Adrenal gland (tissue), 12 donors: ENCODE data around the gene BCL11B. TPM values are rescaled to one million over a fixed set of nuclear protein-coding genes. Genes with fewer than 3 reads are reported as not detected.

Source experiments
- DNase-seq, 7 donors: peaks; one replicate each; pipeline ENCODE4 v3.0.0-alpha.2; 2019 to 2020
- H3K27ac ChIP-seq, 5 donors: fragments of 200-600 bp; sonication (generic) in 4 of 5; 1 replicate in 3 of 5; 2 replicates in 2 of 5; pipeline versions ENCODE4 v1.5.1 to v1.8.0; 2016 to 2020; ENCODE audit warnings: mild to moderate bottlenecking in 1 of 5
- H3K27me3 ChIP-seq: fragments of 200-600 bp; 2 replicates; pipeline ENCODE4 v1.8.0; 2021
- H3K36me3 ChIP-seq, 2 donors: fragments of 200-600 bp; replicated peaks in 1 of 2; 1 replicate in 1 of 2; 2 replicates in 1 of 2; pipeline versions ENCODE4 v1.5.1 to v1.8.0; 2018 to 2022
- H3K4me1 ChIP-seq, 2 donors: fragments of 200-600 bp; replicated peaks in 1 of 2; 1 replicate in 1 of 2; 2 replicates in 1 of 2; pipeline versions ENCODE4 v1.5.1 to v1.8.0; 2018 to 2021
- H3K4me3 ChIP-seq, 4 donors: fragments of 200-600 bp; sonication (generic) in 3 of 4; one replicate each; pipeline ENCODE4 v1.5.1; 2016 to 2018
- H3K9me3 ChIP-seq, 3 donors: fragments of 200-600 bp; sonication (generic) in 1 of 3; replicated peaks in 1 of 3; 1 replicate in 2 of 3; 2 replicates in 1 of 3; pipeline versions ENCODE4 v1.5.1 to v1.8.0; 2016 to 2021
- CTCF ChIP-seq, 6 experiments: fragments of 450-650 bp in 4 of 6; fragments of 200-600 bp in 2 of 6; sonication (generic) in 1 of 6; IDR thresholded peaks; 1 replicate in 5 of 6; 2 replicates in 1 of 6; pipeline versions ENCODE4 v1.5.1 to v1.8.0; 2016 to 2021; ENCODE audit warnings: antibody characterized with exemption in 6 of 6, mild to moderate bottlenecking in 2 of 6, moderate library complexity in 1 of 6
- POLR2A ChIP-seq, 2 donors: fragments of 450-650 bp; IDR thresholded peaks; one replicate each; pipeline ENCODE4 v1.6.1; 2017; ENCODE audit warnings: antibody characterized with exemption in 2 of 2, mild to moderate bottlenecking in 2 of 2, moderate library complexity in 1 of 2
- WGBS, 4 donors: extraction: QIAGEN DNeasy Blood & Tissue Kit in 2 of 4; methylation state at CpG; one replicate each; pipeline versions ENCODE4 v1.1.5 to v1.1.7; 2013 to 2017; 5-methylcytosine and 5-hydroxymethylcytosine counted together
- intact Hi-C, 2 donors: fragments of 100-400 bp; cut with DNase I; formaldehyde crosslinking; loops; one replicate each; pipeline versions ENCODE4 v1.14.1 to v1.15.0; 2022 to 2023
- polyA plus RNA-seq, 3 donors: library from polyadenylated mRNA; stranded (reverse); fragments of 200-250 nt in 2 of 3; fragments of 350-450 nt in 1 of 3; fragmentation: Illumina TruSeq in 1 of 3; extraction: RNeasy Lipid Tissue Mini Kit (QIAGEN cat#74804) in 1 of 3; gene quantifications; one replicate each; pipeline ENCODE4 v1.2.3, GENCODE V29; 2013 to 2014
- total RNA-seq, 9 donors: library from RNA; depleted of rRNA in 4 of 9; stranded (reverse); fragments of >200 nt in 4 of 9; fragments of 120-200 nt in 1 of 9; fragmentation: NEBNext Ultra II Directional in 1 of 9; extraction: Animal tissue kit (Norgen Biotek cat#: 25700) in 1 of 9; gene quantifications; one replicate each; pipeline versions ENCODE4 v1.1.0 to v1.2.4, GENCODE V29; 2013 to 2023
- donor health status: healthy with polysubstance abuse.
- donor health status: Bipolar disorder and iron deficiency.
- donor health status: DM: yes; HTN: yes; CAD: no.
- donor health status: DM: no; HTN: no; CAD: no.
- donor health status: DM: no; HTN: no; CAD: no.
- donor health status: DM: yes; HTN: yes; CAD: no.

The BCL11B gene
- total and polyA plus RNA-seq, 12 donors = 0.24 to 3.2 (median 0.54) TPM

GRCh38 chr14:99206090-99206489, 65.9 kb downstream of the BCL11B start:
- no peaks in the 10 kb centered on the region for H3K36me3 ChIP-seq
- H3K27ac ChIP-seq = no peak overlapping the region
- no peak for TF ChIP-seq POLR2A (IDR thresholded peaks at IDR 0.05)
- TF ChIP-seq CTCF (IDR thresholded peaks at IDR 0.05) = no peak
- no peaks in the 10 kb centered on the region for H3K27me3 ChIP-seq
- intact Hi-C loops = no loop called here
- H3K9me3 ChIP-seq = no peaks in the 10 kb centered on the region
- no peaks in the 10 kb centered on the region for H3K4me1 ChIP-seq
- WGBS, 4 donors = 87 to 94% (median 91%) methylated on average over 4 of the region's 4 CpGs
- no peak overlapping the region for H3K4me3 ChIP-seq
- DNase-seq = no peak

- Histone ChIP-seq H3K27me3 (no peaks in the 10 kb centered on the region), H3K4me1 (no peaks in the 10 kb centered on the region), H3K36me3 (no peaks in the 10 kb centered on the region), H3K4me3 (no peak overlapping the region), H3K9me3 (no peaks in the 10 kb centered on the region), H3K27ac (no peak overlapping the region)
- DNase-seq = no peak
- WGBS, 4 donors = 82 to 92% (median 87%) methylated on average over 17 of the region's 17 CpGs
- intact Hi-C loops = no loop called here
- TF ChIP-seq POLR2A (IDR thresholded peaks at IDR 0.05) = no peak
- TF ChIP-seq CTCF (IDR thresholded peaks at IDR 0.05) = no peak
Observed at GRCh38 chr14:99205086-99205688, 66.8 kb downstream of the BCL11B start.

GRCh38 chr14:99203801-99204200, 68.2 kb downstream of the BCL11B start:
- TF ChIP-seq POLR2A (IDR thresholded peaks at IDR 0.05) = no peak
- TF ChIP-seq CTCF (IDR thresholded peaks at IDR 0.05) = no peak
- no peaks in the 10 kb centered on the region for H3K36me3 ChIP-seq
- H3K9me3 ChIP-seq = no peaks in the 10 kb centered on the region
- intact Hi-C loops = no loop called here
- 90 to 98% (median 96%) methylated on average over 4 to 8 of the region's 8 CpGs for WGBS, 4 donors
- DNase-seq = no peak
- no peak overlapping the region for H3K4me3 ChIP-seq
- H3K27ac ChIP-seq = no peak overlapping the region
- H3K27me3 ChIP-seq = no peaks in the 10 kb centered on the region
- H3K4me1 ChIP-seq = no peaks in the 10 kb centered on the region

GRCh38 chr14:99203080-99203479, 68.9 kb downstream of the BCL11B start:
- WGBS, 4 donors = 87 to 99% (median 88%) methylated on average over 6 of the region's 6 CpGs
- H3K36me3 ChIP-seq = no peaks in the 10 kb centered on the region
- H3K9me3 ChIP-seq = no peaks in the 10 kb centered on the region
- no peaks in the 10 kb centered on the region for H3K27me3 ChIP-seq
- no peak for DNase-seq
- no peak overlapping the region for H3K4me3 ChIP-seq
- TF ChIP-seq CTCF (IDR thresholded peaks at IDR 0.05) (no peak), POLR2A (IDR thresholded peaks at IDR 0.05) (no peak)
- intact Hi-C loops = no loop called here
- no peak overlapping the region for H3K27ac ChIP-seq
- no peaks in the 10 kb centered on the region for H3K4me1 ChIP-seq
